HG03097 (cell line): ENCODE data around the gene DDT.
"Not testable (repeated sequence)": the region's sequence is repeated elsewhere in the genome, so short reads cannot be mapped to it uniquely, and the experiment has no call there.

ENCODE experiments used
- ATAC-seq: cut with Tn5 transposase; IDR thresholded peaks from one replicate; pipeline ENCODE4 v1.9.1; 2021; ENCODE audit not compliant: unreplicated experiment, low FRiP score

The DDT gene

DNA sequence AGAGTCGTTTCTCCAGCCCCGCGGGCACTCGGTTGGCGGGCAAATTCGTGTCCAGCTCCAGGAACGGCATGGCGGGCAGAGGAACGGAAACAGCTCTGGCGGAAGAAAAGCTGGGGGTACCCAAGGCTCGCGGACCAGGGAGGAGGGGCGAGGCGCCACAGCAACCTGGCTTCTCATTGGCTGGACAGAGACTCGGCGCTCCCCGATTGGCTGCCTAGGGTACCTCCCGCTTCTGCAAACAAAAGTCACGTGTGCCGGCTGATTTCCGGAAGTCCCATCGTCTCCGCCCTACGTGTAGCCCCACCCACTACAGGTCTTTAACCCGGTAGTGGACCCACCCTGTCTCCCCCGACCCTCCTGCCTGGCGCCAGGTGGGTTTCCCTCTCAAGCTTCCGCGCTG is at the start of gene DDT:
Gene DDT, minus strand, starts transcription at position 97 of the 400 bp plus-strand sequence. Its CDS starts 27 bp downstream, at position 70.
- ATAC-seq: peak; percentile 80

GRCh38 chr22:24023204-24023789 is 49.1 kb upstream of the DDT start:
- no peak for ATAC-seq

GRCh38 chr22:24021304-24021703 is 47.1 kb upstream of the DDT start:
- no peak for ATAC-seq

- no peak for ATAC-seq
Measured at GRCh38 chr22:24016156-24016555, 41.9 kb upstream of the DDT start.

GRCh38 chr22:24011735-24012068 is 37.5 kb upstream of the DDT start:
- ATAC-seq: peak; percentile 18

DNA sequence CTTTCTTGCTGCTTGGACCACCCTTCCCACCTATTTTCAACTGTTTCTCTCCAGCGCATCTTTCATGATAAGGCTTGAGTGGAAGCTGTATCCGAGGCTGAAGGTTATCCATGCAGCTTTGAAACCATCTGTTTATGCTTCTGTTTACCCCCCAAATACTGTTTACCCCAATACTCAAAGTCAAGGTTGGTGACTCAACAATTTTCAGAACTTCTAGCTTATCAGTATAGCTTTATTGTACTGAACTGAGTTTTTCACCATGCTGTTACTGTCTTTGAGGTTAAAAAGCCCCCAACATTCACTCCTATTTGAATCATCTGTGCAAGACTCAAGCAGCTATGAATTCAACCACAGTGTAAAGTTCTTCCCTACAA is 35.8 kb upstream of the DDT start:
- no peak for ATAC-seq

DNA sequence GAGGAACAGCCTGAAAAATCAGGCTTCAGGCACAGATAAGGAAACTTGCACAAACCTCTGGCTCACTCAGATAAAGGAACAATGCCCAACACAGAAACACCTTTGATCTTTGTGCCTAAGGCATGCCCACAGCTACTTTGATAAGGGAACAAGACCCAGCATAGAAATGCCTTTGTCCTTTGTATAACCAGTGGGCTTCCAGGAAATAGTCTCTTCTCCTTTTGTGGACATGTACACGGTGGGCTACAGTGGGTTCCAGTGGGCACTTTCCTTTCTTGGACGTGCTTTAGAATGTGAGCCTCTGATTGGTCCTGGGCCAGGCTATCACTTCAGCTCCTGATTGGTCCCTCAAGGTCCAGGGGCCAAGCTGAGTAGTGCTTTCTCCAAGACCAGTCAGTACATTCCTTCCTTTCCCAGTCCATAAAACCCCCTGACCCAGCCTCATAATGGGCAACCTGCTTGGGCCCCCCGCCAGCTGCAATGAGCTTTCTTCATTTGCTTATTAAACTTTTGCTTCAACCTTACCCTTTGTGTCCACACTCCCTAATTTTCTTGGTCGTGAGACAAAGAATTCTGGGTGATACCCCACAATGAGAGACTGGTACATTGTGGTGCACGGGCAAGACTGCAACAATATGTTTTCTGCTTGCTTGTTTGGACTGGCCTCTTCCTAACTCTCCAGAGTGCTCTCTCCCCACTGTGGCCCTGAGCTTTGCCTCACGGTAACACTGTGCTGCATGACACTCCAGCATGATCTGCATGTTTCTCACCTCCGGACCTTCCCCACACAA is 35.2 kb upstream of the DDT start:
- no peak for ATAC-seq

DNA sequence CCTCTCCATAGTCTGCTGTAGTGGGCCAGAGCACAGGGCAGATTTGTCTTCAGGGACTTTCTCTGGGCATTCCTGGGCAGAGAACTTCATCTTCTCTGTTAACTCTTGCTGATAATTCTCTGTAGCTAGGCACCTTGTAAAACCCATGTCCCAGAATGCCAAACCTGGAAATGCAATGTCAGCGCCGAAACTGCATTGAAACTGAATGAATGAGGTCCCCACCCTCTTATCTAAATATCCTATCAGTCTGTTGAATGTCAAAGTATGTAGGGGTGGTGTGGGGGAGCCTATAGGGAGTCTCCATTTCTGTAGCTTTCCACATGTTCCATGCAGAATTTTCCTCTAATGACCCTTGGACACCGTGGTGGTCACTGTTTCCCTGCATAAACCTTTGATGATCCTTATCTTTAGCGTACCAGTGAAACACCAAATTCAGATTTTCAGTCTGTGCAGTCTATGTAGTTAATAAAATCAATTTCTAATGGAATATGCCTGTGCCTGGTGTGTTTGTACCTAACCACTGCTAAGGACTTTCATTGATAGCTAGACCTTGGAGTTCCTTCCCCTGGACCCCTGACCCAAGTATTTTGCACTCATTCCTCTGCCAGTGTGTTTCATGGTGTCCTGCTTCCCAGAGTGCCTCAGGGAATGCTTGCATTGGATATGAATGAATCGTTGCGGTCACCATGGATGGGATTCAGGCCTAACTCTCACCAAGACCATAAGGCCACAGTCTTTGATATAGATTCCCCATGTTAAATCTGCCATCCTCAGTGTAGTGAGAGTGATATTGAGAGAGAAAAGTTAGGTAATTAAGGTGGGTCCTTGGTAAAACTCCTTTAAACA is 34.4 kb upstream of the DDT start:
- ATAC-seq: no peak

GRCh38 chr22:24008022-24008283 is 33.7 kb upstream of the DDT start:
- no peak for ATAC-seq

DNA sequence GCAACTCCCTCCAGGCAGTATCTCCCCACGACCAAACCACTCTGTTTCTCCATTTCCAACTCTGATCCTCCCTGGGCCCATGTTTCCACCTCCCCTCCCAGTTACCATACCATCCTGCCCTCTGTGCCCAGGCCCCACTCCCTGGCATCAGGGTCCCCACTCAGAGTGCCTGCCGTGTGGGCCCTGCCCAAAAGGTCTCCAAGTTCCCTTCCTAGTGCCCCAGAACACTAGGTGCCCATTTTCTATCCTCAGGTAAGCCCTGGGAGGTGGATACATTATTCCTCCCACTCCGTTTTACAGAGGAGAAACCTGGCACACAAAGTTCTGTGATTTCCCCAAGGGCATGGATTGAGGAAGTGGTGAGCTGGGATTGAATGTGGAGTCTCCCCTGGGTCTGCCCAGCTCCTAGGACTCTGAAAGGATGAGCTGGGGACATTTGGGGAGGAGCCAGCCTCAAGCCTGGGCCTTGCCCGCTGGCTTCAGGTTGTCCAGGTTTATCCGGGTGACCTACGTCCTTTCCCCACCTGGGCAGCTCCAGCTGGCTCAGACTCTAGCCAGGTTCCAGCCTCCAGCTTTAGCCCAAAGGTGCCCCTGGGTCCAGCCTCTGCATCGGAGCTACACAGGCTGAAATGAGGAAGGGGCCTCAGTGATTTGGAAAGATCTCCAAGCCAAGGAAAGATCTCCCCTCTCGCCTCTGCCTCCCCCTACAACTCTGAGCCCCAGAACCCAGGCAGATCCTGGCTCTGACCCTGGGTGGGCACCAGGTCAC is 33.2 kb upstream of the DDT start:
- no peak for ATAC-seq

- no peak for ATAC-seq
Measured at GRCh38 chr22:24006914-24007214, 32.6 kb upstream of the DDT start.

DNA sequence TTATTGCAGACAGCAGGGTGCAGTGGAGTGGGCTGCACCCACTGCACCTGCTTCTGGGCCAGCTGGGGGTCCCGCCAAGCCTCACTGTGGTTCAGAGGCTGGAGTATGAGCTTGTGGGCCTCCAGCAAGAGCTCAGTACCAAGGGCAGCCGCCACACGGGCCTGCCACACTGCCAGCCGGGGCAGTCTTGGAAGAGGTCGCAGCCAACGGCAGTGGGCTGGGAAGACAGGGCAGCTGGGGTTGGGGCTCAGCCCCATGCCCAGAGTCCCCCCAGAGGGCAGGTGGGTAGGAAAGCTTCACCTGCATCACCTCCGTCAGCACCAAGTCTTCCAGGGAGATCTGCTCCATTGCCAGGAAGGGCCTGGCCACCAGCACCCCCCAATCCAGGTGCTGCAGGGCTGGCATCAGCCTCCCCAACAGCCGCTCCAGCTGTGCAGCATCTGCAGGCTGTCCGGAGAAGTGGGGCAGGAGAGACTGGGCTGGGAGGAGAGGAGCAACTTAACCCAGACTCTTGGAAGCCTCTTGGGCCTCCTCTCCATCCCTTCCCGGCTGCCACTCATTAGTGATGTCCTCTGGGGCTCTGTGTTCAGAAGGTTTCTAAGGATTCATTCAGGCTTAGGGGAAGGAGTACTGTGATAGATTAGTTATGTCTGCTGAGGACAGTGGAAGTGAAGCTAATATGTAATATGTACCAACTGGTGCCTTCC is 32.1 kb upstream of the DDT start:
- no peak for ATAC-seq

DNA sequence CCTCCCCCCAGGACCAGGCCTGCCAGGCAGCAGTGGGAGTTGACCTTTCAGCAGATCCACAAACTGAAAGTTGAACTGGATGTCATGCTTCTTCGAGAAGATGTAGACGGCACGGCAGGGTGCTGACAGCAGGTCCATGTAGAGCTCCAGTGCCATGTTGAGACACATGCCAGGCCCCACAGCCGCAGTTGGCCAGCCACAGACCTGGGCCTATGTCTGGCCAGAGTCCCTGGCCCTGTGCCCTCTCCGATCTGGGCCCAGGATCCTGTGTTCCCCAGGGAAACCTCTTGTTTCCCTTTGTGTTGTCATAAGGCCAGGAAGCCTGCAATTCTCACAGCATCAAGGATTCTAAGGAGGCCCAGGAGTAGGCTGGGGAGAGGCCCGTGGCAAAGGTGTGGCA is 31.0 kb upstream of the DDT start, which contains the start of gene GSTT4:
Gene GSTT4, minus strand, starts transcription at position 253 of the 400 bp plus-strand sequence. Its CDS starts 97 bp downstream, at position 156.
- ATAC-seq: no peak

DNA sequence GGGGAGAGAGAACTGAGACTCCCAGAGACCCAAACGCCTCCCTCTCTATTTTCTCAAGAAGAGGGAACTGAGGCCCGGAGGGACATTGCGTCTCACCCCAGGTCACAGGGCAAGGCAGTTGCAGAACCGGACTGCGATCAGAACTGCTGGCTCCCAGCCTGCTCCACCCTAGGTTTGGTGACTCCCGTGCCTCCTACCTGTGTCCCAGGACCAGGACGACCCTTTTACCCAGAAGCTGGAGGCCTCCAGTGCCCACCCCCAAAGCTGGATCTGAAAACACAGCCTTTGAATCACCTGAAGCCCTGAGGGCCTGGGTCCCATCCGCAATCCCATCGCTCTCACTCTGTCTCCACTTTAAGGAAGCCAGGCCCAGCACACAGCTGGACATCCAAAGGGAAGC is 29.6 kb upstream of the DDT start:
- ATAC-seq: no peak

GRCh38 chr22:24002851-24003250 is 28.6 kb upstream of the DDT start:
- no peak for ATAC-seq

DNA sequence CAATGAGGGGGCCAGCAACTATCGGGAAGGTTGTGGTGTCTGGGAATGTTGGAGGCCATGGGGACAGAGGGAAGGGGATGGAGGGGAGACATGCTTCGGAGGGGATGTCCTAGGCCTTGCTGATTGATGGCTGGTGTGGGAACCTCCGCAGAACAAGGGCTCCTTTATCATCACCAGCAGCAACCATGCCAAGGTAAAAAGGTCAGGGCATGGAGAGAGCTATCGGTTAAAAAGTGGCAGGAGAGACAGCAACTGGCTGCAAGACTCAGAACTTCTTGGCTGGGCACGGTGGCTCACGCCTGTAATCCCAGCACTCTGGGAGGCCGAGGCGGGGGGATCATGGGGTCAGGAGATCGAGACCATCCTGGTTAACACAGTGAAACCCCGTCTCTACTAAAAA is 28.0 kb upstream of the DDT start:
- ATAC-seq: no peak

DNA sequence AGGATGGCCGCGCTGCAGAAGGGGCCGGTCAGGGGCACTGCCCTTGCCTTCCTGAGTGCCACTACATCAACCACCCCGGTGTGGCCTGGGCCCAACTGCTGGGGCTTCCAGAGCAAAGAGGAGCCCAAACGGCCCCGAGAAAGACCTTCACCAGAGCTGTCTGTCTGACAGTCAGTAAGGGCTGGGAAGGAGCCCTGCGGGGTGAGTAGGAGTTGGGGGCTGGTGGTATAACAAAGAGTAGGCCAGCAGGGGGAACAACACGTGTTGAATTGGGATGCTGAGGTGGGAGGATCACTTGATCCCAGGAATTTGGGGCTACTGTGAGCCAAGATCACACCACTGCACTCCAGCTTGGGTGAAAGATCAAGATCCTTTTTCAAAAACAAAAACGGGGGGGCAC is 27.1 kb upstream of the DDT start:
- ATAC-seq: no peak

DNA sequence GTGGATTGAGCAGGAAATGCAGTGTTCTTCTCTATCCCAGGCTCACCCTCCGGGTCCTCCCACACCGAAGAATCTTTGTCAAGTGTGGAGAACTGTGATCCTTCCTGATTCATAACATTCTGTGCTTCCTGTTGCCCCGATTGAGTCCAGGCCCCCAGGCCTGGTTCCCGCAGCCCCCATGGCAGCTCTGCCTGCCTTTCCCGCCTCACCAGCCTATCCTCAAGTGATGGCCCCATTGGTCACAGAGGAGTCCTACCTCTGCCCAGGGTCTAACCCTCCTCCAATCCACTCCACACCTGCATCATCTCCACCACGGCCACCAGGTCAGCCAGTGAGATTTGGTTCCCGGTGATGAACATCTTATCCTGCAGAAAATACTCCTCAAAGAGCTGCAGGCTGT is 25.5 kb upstream of the DDT start:
- not testable (repeated sequence) for ATAC-seq

DNA sequence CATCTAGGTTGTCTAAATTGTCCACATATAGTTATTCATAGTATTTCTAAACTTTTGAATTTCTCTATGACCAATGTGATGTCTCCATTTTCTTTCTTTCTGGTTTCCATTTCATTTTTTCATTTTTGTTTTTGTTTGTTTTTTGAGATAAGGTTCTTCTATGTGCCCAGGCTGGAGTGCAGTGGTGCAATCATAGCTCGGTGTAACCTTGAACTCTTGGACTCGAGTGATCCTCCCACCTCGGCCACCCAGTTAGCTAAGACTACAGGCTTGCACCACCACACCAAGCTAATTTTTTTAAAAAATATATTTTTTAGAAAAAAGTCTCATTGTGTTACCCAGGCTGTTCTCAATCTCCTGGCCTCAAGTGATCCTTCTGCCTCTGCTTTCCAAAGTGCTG is 22.9 kb upstream of the DDT start:
- no peak for ATAC-seq

GRCh38 chr22:23993581-23994177 is 19.4 kb upstream of the DDT start:
- ATAC-seq: not testable (repeated sequence)
